HG02885 (cell line): ENCODE results near the gene ADNP.
A peak's percentile ranks its signal among the peaks of the same experiment; 100 is the strongest.

ENCODE experiments used
- ATAC-seq: cut with Tn5 transposase; IDR thresholded peaks from one replicate; pipeline ENCODE4 v1.9.1; 2021; ENCODE audit warnings: mild to moderate bottlenecking; ENCODE audit not compliant: unreplicated experiment, poor library complexity

The ADNP gene

DNA sequence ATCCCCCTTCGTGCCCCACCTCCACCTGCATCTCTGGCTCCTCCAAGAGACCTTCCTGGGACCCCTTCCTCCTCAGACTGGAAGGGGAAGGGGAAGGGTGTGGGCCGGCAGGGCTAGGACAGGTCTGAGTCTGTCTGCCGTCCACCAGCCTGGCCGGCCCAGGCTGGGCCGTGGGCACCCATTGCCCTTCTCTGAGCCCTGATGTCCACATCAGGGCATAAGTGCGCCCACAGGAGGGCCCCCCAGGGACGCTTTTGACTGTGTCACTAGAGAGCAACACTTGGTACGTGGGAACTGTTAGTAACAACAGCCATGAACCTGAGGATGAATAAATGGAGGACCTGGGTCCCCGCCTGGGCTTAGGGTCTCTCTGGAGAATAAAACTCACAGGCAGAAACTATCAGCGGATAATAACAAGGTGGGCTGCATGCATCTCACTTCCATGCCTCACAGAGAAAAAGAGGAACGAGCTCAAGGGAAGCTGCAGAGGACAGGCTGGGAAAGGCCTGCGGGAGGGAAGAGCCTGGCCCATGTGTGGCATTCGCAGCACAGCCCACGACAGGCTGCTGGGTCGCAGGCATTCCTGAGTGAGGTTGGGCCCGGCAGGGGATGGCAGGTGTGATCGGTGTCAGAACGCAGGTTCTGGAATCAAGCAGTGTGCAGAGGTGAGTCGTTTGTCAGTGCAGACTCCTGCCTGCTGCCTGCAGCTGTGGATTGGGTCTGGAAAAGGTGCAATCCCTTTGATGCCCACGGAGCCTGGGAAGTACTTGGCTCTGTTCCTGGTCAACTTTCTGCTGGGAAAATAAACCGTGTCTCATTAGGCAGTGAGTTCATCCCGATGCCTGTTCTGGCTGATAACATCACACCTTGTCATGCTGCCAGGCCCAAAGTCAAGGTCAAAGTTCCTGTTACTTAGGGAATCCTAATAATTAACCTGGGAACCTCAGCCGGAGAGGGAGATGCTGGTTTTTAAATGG, 75.5 kb downstream of the ADNP start:
- ATAC-seq, result no peak

DNA sequence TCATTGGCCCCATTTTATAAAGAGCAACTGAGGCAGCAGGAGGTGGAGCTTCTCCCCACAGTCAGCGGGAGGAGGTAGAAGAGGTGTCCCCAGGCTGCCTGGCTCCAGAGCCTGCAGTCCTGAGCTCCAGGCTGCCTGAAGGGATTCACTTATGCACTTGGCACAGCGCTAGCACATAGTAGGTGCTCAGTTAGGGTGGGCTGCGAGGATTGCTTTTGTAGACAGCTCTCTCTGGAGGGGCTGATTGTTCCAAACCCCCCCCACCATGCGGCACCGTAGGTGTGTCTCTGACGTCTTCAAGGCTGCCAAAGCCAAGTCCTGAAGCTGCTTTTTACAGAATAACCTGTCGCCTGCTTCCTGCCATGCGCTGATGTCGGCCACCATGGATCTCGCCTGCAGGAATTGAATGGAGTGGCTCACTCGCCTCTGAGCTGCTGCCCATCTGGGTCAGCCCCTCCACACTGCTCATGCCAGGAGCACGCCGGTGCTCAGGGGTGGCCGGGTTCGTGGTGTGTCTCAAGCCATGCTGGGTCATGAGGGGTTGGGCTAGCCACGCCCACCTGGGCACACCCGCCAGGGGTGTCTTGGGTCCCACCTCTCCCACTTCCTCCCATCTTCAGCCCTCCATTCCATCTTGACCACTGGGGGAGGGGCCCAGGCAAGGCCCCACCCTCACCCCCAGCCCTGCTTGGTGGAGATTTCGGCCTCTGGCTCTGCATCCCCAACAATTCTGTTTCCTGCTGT, 76.6 kb downstream of the ADNP start:
- ATAC-seq, result no peak

DNA sequence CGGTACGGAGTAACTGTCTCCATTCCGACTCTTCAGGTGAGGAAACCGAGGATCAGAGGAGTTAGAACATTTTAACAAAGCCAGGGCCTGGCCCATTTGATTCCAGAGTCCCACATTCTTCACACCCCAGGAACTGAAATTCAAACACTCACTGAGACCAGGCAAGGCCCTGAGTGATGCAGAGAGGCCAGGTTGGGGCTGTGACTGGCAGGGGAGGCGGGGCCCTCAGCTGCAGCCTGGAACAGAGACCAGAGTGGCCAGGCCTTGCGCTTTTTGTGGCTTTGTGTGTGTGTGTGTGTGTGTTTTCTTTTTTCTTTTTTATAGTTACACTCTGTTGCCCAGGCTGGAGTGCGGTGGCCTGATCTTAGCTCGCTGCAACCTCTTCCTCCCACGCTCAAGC, 79.2 kb downstream of the ADNP start:
- no peak for ATAC-seq

DNA sequence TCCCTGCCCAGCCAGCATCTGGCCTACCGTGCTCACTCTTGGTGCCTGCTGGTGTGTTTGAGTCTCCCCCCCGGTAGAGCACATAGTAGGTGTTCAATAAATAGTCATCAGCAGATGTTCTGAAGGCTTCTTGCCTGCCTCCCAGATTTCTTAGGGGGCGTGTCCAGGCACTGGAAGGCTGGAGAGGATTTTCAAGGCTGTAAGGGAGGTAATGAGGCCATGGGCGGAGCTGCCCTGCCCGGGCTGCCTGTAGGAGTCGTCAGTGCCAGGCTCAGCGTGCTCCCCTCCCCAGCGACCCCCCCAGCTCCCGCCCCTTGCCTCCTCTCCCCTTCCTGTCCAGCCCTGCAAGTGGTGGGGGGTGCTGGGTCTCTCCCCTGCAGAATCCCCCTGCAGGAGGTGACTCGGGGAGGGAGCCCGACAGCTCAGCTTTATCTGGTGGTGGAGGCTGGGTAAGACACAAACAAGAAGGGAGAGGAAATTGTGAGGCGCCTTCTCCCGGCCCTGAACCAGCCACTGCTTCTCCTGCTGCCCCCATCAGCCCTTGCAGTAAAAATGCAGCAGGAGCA, 80.4 kb downstream of the ADNP start:
- no peak for ATAC-seq

DNA sequence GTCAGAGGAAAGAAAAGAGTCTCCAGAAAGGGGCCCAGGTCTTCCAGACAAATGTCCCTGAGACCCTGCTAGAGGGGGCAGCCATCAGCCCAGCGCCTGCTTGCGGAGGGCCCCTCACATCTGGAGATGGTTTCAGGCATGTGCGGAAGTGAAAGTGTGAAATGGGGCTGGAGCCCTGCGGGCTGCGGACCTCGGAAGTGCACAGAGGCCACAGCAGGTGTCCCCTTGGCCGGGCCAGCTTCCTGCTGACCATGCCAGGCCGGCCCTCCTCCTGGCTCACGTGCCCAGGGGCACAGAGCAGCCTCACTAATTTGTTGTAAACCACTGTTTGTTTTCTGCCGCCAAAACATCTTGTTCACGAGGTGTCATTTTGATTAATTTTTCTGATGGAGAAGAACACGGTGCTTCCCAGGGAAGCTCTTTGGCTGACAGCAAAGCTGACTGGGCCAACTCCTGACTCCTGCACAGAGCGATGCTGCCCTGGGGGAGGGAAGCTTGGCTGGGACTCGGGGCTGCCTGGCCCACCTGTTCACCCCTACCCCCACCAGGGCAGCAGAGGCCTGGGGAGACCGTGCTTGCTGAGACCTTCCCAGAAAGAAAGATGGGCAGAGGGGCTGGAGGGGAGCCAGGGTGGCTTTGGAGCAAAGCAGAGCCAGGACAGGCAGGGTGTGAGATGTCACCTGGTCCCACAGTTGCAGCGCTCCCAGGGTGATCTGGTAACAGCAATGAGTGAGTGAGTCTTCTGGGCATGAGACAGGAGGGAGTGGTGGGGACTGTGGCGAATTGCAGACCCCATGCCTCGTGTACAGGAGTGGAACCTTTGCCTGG, 82.2 kb downstream of the ADNP start:
- ATAC-seq, result peak; percentile 42

DNA sequence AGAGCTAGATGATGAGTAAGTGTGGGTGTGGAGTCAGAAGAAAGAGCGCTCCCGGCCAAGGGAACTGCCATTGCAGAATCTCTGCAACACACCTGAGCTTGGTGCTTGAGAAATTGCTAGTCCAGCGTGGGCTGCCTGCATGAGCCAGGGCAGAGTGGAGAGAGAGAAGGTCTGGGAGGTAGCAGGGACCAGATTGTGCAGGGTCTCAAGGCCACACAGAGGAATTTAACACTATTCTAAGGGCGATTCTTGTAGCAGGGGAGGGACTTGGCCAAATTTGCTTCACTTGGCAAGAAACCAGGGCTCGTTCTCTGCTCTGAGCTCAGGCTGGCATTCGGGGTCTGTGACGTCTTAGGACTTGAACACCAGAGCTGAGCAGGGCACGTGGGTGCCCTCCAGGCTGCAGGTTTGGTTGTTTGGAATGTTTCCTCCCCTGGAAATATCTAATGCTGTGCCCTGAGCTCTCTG, 82.9 kb downstream of the ADNP start:
- no peak for ATAC-seq

DNA sequence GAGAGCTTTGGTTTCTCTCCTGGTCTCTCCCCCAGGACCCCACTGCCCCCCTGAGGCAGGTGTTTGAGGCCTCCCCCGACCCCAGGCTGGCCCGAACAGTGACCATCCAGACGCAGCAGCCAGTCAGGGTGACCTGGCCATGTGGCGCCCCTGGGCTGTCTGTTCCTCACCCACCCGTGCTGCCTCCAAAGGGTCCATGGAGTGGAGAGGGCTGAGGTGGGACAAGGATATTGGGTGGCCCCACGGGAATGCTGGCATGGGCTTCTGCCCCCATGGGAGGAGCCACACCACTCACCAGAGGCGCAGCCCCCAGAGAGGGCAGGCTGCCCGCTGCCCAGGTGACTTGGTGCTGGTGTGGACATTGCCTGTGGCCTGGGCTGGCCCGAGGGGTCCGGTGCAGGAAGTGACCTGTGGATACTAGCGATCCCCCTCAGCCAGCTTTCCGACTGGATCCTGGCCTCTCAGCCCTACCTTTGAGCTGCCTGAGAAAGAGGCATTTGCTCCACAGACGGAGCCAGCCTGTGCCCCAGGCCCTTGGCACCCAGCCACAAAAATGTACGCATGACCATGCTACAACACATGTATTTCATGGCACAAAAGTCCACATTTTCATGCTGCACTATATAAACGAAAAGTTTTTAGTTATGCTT, 85.5 kb downstream of the ADNP start:
- ATAC-seq, result no peak

DNA sequence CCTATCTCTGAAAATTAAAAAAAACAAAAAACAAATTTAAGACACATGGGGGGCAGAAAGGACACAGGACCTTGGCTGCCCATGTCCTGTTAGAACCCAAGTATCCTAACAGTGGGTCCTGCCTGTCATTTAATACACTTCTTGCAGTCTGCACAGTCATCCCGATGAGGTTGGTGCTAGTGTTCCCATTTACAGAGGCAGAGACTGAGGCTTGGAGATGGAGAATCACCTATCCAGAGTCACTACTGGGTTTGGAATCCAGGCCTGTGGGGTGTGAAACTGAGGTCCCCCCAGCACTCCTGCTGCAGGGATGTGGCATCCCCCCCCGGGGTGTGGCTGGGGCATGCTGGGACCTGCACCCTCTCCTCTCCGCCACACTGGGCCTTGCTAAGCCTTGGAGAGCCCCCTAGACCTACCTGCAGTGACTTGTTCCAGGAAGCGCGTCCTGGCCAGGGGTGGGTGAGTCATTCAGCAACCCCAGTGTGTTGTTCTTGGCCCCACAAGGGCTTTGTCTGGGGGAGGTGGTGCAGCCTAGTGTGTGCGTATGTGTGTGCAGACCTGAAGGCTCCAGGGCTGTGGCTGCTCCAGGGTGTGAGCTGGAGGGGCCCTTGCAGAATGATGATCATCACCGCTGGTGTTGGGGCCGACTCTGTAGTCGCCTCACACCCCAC, 86.7 kb downstream of the ADNP start:
- peak; percentile 90 for ATAC-seq

DNA sequence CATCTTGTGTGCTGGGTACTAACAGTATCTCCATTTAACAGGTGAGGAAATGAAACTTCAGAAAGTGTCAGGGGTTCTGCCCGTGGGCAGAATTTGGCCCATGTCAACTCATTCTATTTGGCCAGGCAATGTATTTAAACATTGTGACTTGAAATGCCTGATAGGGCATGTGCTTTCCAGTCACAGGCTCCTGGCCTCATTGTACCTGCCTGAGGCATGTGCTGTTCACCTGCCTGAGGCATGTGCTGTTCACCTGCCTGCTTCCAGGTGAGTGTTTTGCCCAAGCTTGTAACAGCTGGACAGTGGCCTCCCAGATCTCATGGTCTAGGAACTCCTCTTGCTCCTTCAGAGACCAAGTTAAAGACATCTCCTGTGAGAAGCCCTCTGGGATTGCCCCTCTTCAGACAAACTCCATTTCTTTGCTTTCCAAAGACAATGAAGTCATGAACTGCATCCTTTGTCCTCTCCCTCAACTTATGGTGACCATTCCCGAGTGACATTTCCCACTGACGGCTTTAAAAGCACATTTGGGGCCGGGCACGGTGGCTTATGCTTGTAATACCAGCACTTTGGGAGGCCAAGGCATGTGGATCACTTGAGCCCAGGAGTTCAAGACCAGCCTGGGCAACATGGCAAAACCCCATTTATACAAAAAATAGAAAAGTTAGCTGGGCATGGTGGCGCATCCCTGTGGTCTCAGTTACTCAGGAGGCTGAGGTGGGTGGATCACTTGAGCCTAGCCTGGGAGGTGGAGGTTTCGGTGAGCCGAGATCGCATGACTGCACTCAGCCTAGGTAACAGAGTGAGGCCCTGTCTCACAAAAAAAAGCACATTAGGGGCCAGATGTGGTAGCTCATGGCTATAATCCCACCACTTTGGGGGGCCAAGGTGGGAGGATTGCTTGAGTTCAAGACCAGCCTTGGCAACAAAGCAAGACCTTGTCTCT, 87.6 kb downstream of the ADNP start:
- peak; percentile 30 for ATAC-seq

DNA sequence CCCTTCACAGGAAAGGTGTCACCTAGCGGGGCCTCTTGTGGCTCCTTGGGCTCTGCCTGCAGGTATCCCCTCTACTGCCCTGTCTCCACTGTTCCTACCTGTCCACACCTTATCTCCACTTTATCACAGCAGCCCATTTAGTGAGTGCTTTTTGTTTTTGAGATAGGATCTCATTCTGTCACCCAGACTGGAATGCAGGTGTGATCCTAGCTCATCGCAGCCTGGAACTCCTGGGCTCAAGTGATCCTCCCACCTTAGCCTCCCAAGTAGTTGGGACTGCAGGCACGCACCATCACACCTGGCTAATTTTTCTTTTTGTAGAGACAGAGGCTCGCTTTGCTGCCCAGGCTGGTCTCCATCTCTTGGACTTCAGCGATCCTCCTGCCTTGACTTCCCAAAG, 88.4 kb downstream of the ADNP start:
- ATAC-seq, result no peak
